ENCODE measurements around the gene CCDC15. TPM values are rescaled to one million over a fixed set of nuclear protein-coding genes. Genes with fewer than 3 reads are reported as not detected.
"Not testable (repeated sequence)": the region's sequence is repeated elsewhere in the genome, so short reads cannot be mapped to it uniquely, and the experiment has no call there.

The CCDC15 gene
- total and polyA plus RNA-seq, 2 donors (not counting 1 experiment from before 2014, with no cell fraction given): 0.31 to 1.8 TPM

GRCh38 chr11:125055107-125055715 lies 101.2 kb downstream of the CCDC15 start:
- POLR2A ChIA-PET: no interaction called here
- no peak for TF ChIP-seq EZH2 (IDR thresholded peaks at IDR 0.05; ENCODE audit: borderline replicate concordance, insufficient read depth, low read depth, low read length, poor library complexity, severe bottlenecking)
- no peak for TF ChIP-seq CTCF (IDR thresholded peaks at IDR 0.05)
- Mint-ChIP-seq H3K4me3 (no peak overlapping the region), H3K27me3 (no peaks in the 10 kb centered on the region), H3K27ac (no peak overlapping the region), H3K9me3 (ENCODE audit: insufficient read depth) (no peaks in the 10 kb centered on the region), H3K4me1 (no peaks in the 10 kb centered on the region)
- no peak overlapping the region for H3K4me2 ChIP-seq (replicated peaks; ENCODE audit: low read depth, low read length, poor library complexity, severe bottlenecking)
- no peak overlapping the region for H3K9ac ChIP-seq (ENCODE audit: low read length)
- CTCF ChIA-PET: interaction anchor here (1.1 kb wide), 1 partner anchor 8 kb away, joined by 3 read pairs; the partner anchor contains the start of gene SLC37A2
- H3K79me2 ChIP-seq (ENCODE audit: control insufficient read depth, insufficient read depth, low read length): no peaks in the 10 kb centered on the region
- no peak overlapping the region for H3K4me3 ChIP-seq (ENCODE audit: control extremely low read depth in 1 of 5, extremely low read depth in 1 of 5, insufficient read depth in 1 of 5, low read depth in 2 of 5, low read length in 4 of 5)
- H3K27ac ChIP-seq (ENCODE audit: low read length in 2 of 2): no peak overlapping the region
- ATAC-seq (ENCODE audit: low read depth): no peak
- H2AFZ ChIP-seq (ENCODE audit: insufficient read depth, low read depth, low read length, poor library complexity, severe bottlenecking): no peak overlapping the region
- H3K9me3 ChIP-seq (ENCODE audit: control extremely low read depth in 1 of 3, control insufficient read depth in 2 of 3, insufficient read depth in 1 of 3, low read length in 2 of 3): no peaks in the 10 kb centered on the region
- H4K20me1 ChIP-seq (ENCODE audit: control insufficient read depth, insufficient read depth, low read length, poor library complexity, severe bottlenecking): no peaks in the 10 kb centered on the region
- H3K36me3 ChIP-seq (replicated peaks in 1 of 2; ENCODE audit: control extremely low read depth in 1 of 2, control insufficient read depth in 1 of 2, extremely low read depth in 1 of 2, insufficient read depth in 2 of 2, low read length in 1 of 2): no peaks in the 10 kb centered on the region
- no peaks in the 10 kb centered on the region for H3K27me3 ChIP-seq (replicated peaks in 1 of 4; ENCODE audit: control extremely low read depth in 1 of 4, control insufficient read depth in 3 of 4, insufficient read depth in 4 of 4, low read length in 3 of 4)
- H3K4me1 ChIP-seq (ENCODE audit: control insufficient read depth in 2 of 2, insufficient read depth in 2 of 2, low read length in 2 of 2): no peaks in the 10 kb centered on the region
- intact Hi-C loops (cut with micrococcal nuclease): no loop called here
- no peak for DNase-seq
- WGBS (ENCODE audit: insufficient coverage): 100% methylated on average over 1 of the region's 2 CpGs

- H3K9ac ChIP-seq (ENCODE audit: low read length); CTCF ChIA-PET; H3K27me3 ChIP-seq (replicated peaks in 1 of 4; ENCODE audit: control extremely low read depth in 1 of 4, control insufficient read depth in 3 of 4, insufficient read depth in 4 of 4, low read length in 3 of 4); H2AFZ ChIP-seq (ENCODE audit: insufficient read depth, low read depth, low read length, poor library complexity, severe bottlenecking); intact Hi-C loops (cut with micrococcal nuclease); H3K27ac Mint-ChIP-seq; H3K9me3 ChIP-seq (ENCODE audit: control extremely low read depth in 1 of 3, control insufficient read depth in 2 of 3, insufficient read depth in 1 of 3, low read length in 2 of 3); H3K36me3 ChIP-seq (replicated peaks in 1 of 2; ENCODE audit: control extremely low read depth in 1 of 2, control insufficient read depth in 1 of 2, extremely low read depth in 1 of 2, insufficient read depth in 2 of 2, low read length in 1 of 2); ATAC-seq (ENCODE audit: low read depth); H3K27ac ChIP-seq (ENCODE audit: low read length in 2 of 2); H3K9me3 Mint-ChIP-seq (ENCODE audit: insufficient read depth); H3K79me2 ChIP-seq (ENCODE audit: control insufficient read depth, insufficient read depth, low read length); H3K27me3 Mint-ChIP-seq; H3K4me3 ChIP-seq (ENCODE audit: control extremely low read depth in 1 of 5, extremely low read depth in 1 of 5, insufficient read depth in 1 of 5, low read depth in 2 of 5, low read length in 4 of 5); H3K4me3 Mint-ChIP-seq; DNase-seq; H4K20me1 ChIP-seq (ENCODE audit: control insufficient read depth, insufficient read depth, low read length, poor library complexity, severe bottlenecking); H3K4me2 ChIP-seq (replicated peaks; ENCODE audit: low read depth, low read length, poor library complexity, severe bottlenecking); H3K4me1 Mint-ChIP-seq; H3K4me1 ChIP-seq (ENCODE audit: control insufficient read depth in 2 of 2, insufficient read depth in 2 of 2, low read length in 2 of 2): not testable (repeated sequence)
- WGBS (ENCODE audit: insufficient coverage): no CpG with 5 or more reads among the region's 2 CpGs
- POLR2A ChIA-PET: interaction anchor here (0.7 kb wide), 1 partner anchor 1299 kb away, joined by 3 read pairs; no protein-coding TSS in a partner anchor
Measured at GRCh38 chr11:125056111-125056510, 102.1 kb downstream of the CCDC15 start.

All from B cell (primary cell).